K562 (cell line): ENCODE data around the gene PRRG4. TPM values are rescaled to one million over a fixed set of nuclear protein-coding genes. Genes with fewer than 3 reads are reported as not detected.

Source experiments
- ATAC-seq: fragments of 200-7000 bp; cut with Tn5 transposase; 3 replicates; pipeline ENCODE4 v1.9.1; 2020; ENCODE audit warnings: moderate library complexity
- BruUV-seq: library from RNA; stranded (reverse); fragments of 400-500 nt; replicated peaks from 2 replicates; lab custom pipeline; 2021; lab: Mats Ljungman, UMichigan
- CTCF ChIA-PET: fragments of 300-600 bp; formaldehyde crosslinking; extraction: SDS; loops from one replicate; lab custom pipeline; 2021; ENCODE audit warnings: low intra/inter-chr PET ratio; lab: Yijun Ruan, JAX
- POLR2A ChIA-PET: fragments of 300-600, 350-650 bp; sonication (Branson Sonifier 250); formaldehyde crosslinking; extraction: SDS; loops from one replicate; lab custom pipeline; 2021; ENCODE audit warnings: antibody characterized with exemption, inconsistent platforms; lab: Yijun Ruan, JAX
- DNase-seq, 4 experiments: peaks; one replicate each; pipeline versions ENCODE4 v3.0.0 to v3.0.0-alpha.2; 2011 to 2018; ENCODE audit warnings: low spot score in 3 of 4, mixed read lengths in 3 of 4; ENCODE audit errors: extremely low read depth in 1 of 4
- FAIRE-seq: peaks from 2 replicates; lab custom pipeline; 2011; peaks lifted over from hg19 to GRCh38; lab: Jason Lieb, UNC
- H2AFZ ChIP-seq: 2 replicates; pipeline ENCODE4 v1.6.0; 2011; ENCODE audit warnings: low read depth, low read length, control low read depth, inconsistent platforms
- H3K27ac ChIP-seq: fragments of 200-600 bp; 3 replicates; pipeline ENCODE4 v1.8.0; 2011; ENCODE audit warnings: low read depth, mild to moderate bottlenecking, control low read depth, inconsistent platforms, low read length, moderate library complexity, mixed read lengths; ENCODE audit errors: extremely low read depth
- H3K27me3 ChIP-seq, 2 experiments: fragments of 300-600 bp in 1 of 2; 2 replicates in 1 of 2; 3 replicates in 1 of 2; pipeline versions ENCODE4 v1.6.0 to v1.8.0; 2011; ENCODE audit warnings: inconsistent platforms in 2 of 2, low read length in 2 of 2, mild to moderate bottlenecking in 1 of 2, mixed read lengths in 1 of 2, moderate library complexity in 1 of 2; ENCODE audit not compliant: control insufficient read depth in 2 of 2, insufficient read depth in 2 of 2
- H3K36me3 ChIP-seq: fragments of 300-600 bp; 3 replicates; pipeline ENCODE4 v1.8.0; 2011; ENCODE audit warnings: mild to moderate bottlenecking, low read length, inconsistent platforms; ENCODE audit not compliant: control insufficient read depth, insufficient read depth
- H3K4me1 ChIP-seq, 2 experiments: fragments of 200-600 bp in 1 of 2; replicated peaks in 1 of 2; 2 replicates in 1 of 2; 3 replicates in 1 of 2; pipeline versions ENCODE4 v1.5.1 to v1.8.0; 2011; ENCODE audit warnings: inconsistent platforms in 2 of 2, low read length in 2 of 2, mild to moderate bottlenecking in 1 of 2, mixed read lengths in 1 of 2, moderate library complexity in 1 of 2; ENCODE audit not compliant: control insufficient read depth in 2 of 2, insufficient read depth in 2 of 2
- H3K4me2 ChIP-seq: 2 replicates; pipeline ENCODE4 v1.6.1; 2011; ENCODE audit warnings: low read length, control low read depth, inconsistent platforms, mixed read lengths; ENCODE audit not compliant: insufficient read depth
- H3K4me3 ChIP-seq: fragments of 200-600 bp; sonication (generic), shearing (Covaris generic); 2 replicates; pipeline ENCODE4 v1.5.1; 2016; ENCODE audit warnings: control low read depth, inconsistent platforms
- H3K79me2 ChIP-seq: fragments of 200-600 bp; 3 replicates; pipeline ENCODE4 v1.8.0; 2011; ENCODE audit warnings: low read length, inconsistent platforms; ENCODE audit not compliant: control insufficient read depth, insufficient read depth
- H3K9ac ChIP-seq, 2 experiments: 2 replicates each; pipeline versions ENCODE4 v1.6.0 to v1.6.1; 2011; ENCODE audit warnings: low read depth in 2 of 2, low read length in 2 of 2, control low read depth in 1 of 2, inconsistent platforms in 1 of 2, mild to moderate bottlenecking in 1 of 2, mixed read lengths in 1 of 2; ENCODE audit not compliant: insufficient read depth in 1 of 2
- H3K9me1 ChIP-seq: one replicate; pipeline ENCODE4 v1.6.0; 2011; ENCODE audit warnings: inconsistent platforms, mild to moderate bottlenecking, low read length, moderate library complexity; ENCODE audit not compliant: control insufficient read depth, insufficient read depth
- H3K9me3 ChIP-seq: replicated peaks from 2 replicates; pipeline ENCODE4 v1.5.1; 2011; ENCODE audit warnings: low read depth, low read length, inconsistent platforms; ENCODE audit not compliant: control insufficient read depth, insufficient read depth
- H4K20me1 ChIP-seq: replicated peaks from 2 replicates; pipeline ENCODE4 v1.6.1; 2011; ENCODE audit warnings: low read length, inconsistent platforms, mixed read lengths; ENCODE audit not compliant: control insufficient read depth, insufficient read depth
- DLX4 ChIP-seq: fragments of 250-450 bp; sonication (Bioruptor Pico); IDR thresholded peaks from 2 replicates; pipeline ENCODE4 v1.6.1; 2021; ENCODE audit warnings: mild to moderate bottlenecking
- HDAC2 ChIP-seq: fragments of 450-650 bp; IDR thresholded peaks from 2 replicates; pipeline ENCODE4 v1.6.1; 2016; ENCODE audit warnings: mild to moderate bottlenecking
- HES1 ChIP-seq: fragments of 450-650 bp; IDR thresholded peaks from 2 replicates; pipeline ENCODE4 v1.6.1; 2016; ENCODE audit warnings: low read depth, mild to moderate bottlenecking, moderate library complexity
- HNRNPH1 ChIP-seq: fragments of 200-400 bp; formaldehyde crosslinking; optimal IDR thresholded peaks from 2 replicates; pipeline ENCODE3; 2017; ENCODE audit warnings: low read depth, mild to moderate bottlenecking, low read length, moderate library complexity
- KLF16 ChIP-seq: IDR thresholded peaks from 2 replicates; pipeline ENCODE4 v1.6.1; 2016; ENCODE audit warnings: antibody characterized with exemption
- MEF2D ChIP-seq: conservative IDR thresholded peaks from 2 replicates; pipeline ENCODE4 v1.6.1; 2016; ENCODE audit warnings: low read depth, missing genetic modification characterization, missing compliant biosample characterization
- RB1 ChIP-seq: fragments of 450-650 bp; IDR thresholded peaks from 2 replicates; pipeline ENCODE4 v1.6.1; 2017; ENCODE audit warnings: low read depth, mild to moderate bottlenecking
- TCFL5 ChIP-seq: fragments of 250-450 bp; sonication (Bioruptor Pico); conservative IDR thresholded peaks from 2 replicates; pipeline ENCODE4 v1.6.1; 2021; ENCODE audit warnings: mild to moderate bottlenecking, moderate library complexity, matching md5 sums
- ZKSCAN3 ChIP-seq: fragments of 250-450 bp; sonication (Bioruptor Pico); IDR thresholded peaks from 2 replicates; pipeline ENCODE4 v1.4.0; 2020
- ZNF239 ChIP-seq: fragments of 250-450 bp; sonication (Bioruptor Pico); IDR thresholded peaks from 2 replicates; pipeline ENCODE4 v1.4.0; 2020; ENCODE audit warnings: mild to moderate bottlenecking
- WGBS: fragments of 100-300 bp; shearing (Covaris generic); methylation state at CpG from one replicate; pipeline ENCODE4 v1.1.6; 2016; ENCODE audit warnings: low coverage, mixed read lengths; ENCODE audit not compliant: insufficient coverage; ENCODE audit errors: missing lambda C conversion rate; 5-methylcytosine and 5-hydroxymethylcytosine counted together
- in situ Hi-C: fragments of 300-500 bp; cut with MboI; formaldehyde crosslinking; loops from 4 replicates; pipeline ENCODE4 v1.15.0; 2018; ENCODE audit warnings: inconsistent platforms, mixed read lengths
- intact Hi-C: fragments of 100-400 bp; cut with micrococcal nuclease; formaldehyde crosslinking; loops from 2 replicates; pipeline ENCODE4 v1.14.2; 2022
- polyA plus RNA-seq, 8 experiments: library from polyadenylated mRNA; depleted of rRNA in 4 of 8; stranded (reverse) in 5 of 8; unstranded in 3 of 8; fragments of >200 nt; fragmentation: Nextera tagmentation in 2 of 8; fragmentation: Illumina TruSeq in 1 of 8; extraction: Ambion mirVana in 2 of 8; extraction: Trizol in 1 of 8; gene quantifications; 2 replicates each; pipeline versions ENCODE4 v1.2.1 to v1.2.3, GENCODE V29; 2011 to 2014; ENCODE audit warnings: inconsistent platforms in 1 of 8, missing spikeins in 1 of 8
- total RNA-seq, 7 experiments: library from RNA; depleted of rRNA in 6 of 7; stranded (reverse); fragments of >200 nt in 6 of 7; fragmentation: Illumina TruSeq in 2 of 7; extraction: Trizol in 2 of 7; gene quantifications; 2 replicates each; pipeline versions ENCODE4 v1.2.1 to v1.2.3, GENCODE V29; 2011 to 2021; ENCODE audit warnings: low replicate concordance in 1 of 7

Gene PRRG4
- total and polyA plus RNA-seq, 9 of the 15 experiments (the other 6 are each of a cell fraction or from before 2014, with no cell fraction given), result not detected

- TF ChIP-seq MEF2D (tag) (no peak), ZNF239 (no peak), HDAC2 (no peak), KLF16 (no peak), TCFL5 (CRISPR knock-in tag) (no peak), DLX4 (CRISPR knock-in tag) (no peak), HNRNPH1 (no peak), RB1 (no peak)
Observed at GRCh38 chr11:32902089-32902665, 72.5 kb downstream of the PRRG4 start (continued).

- in situ Hi-C loops (no loop called here), intact Hi-C loops (no loop called here)
- no peaks in the 10 kb centered on the region for H3K27me3 ChIP-seq
- no peak overlapping the region for H3K4me2 ChIP-seq
- 72% methylated on average over 3 of the region's 3 CpGs for WGBS
- BruUV-seq, result no TSS peak
- no peaks in the 10 kb centered on the region for H3K9me1 ChIP-seq
- CTCF ChIA-PET, result no interaction called here
- ATAC-seq (no peak), DNase-seq (no peak), FAIRE-seq (no peak)
- no peak overlapping the region for H3K27ac ChIP-seq
- POLR2A ChIA-PET, result interaction anchor here (0.9 to 1.1 kb wide), 2 partner anchors 11 to 13 kb away, joined by 3 to 4 read pairs; no protein-coding TSS in a partner anchor
- H3K9me3 ChIP-seq, result no peaks in the 10 kb centered on the region
- H3K4me3 ChIP-seq, result no peak overlapping the region
- H4K20me1 ChIP-seq, result no peaks in the 10 kb centered on the region
- no peaks in the 10 kb centered on the region; a peak in 1 of 5 replicates for H3K4me1 ChIP-seq
- no peak overlapping the region for H3K9ac ChIP-seq
- peaks cover 25% of the 10 kb centered on the region; the same call in 2 of the 3 replicates for H3K36me3 ChIP-seq
- no peak overlapping the region for H2AFZ ChIP-seq
- H3K79me2 ChIP-seq, result peaks cover 95% of the 10 kb centered on the region
- TF ChIP-seq HES1 (no peak), ZKSCAN3 (CRISPR knock-in tag) (no peak)
Observed at GRCh38 chr11:32905028-32905667, 75.4 kb downstream of the PRRG4 start.
